GM19467 (cell line): ENCODE data around the gene CRYBG1.

Experiments
- ATAC-seq: cut with Tn5 transposase; IDR thresholded peaks from one replicate; pipeline ENCODE4 v1.9.1; 2021; ENCODE audit warnings: mild to moderate bottlenecking, moderate library complexity; ENCODE audit not compliant: unreplicated experiment

CRYBG1 gene

GRCh38 chr6:106520711-106521401 is 160.3 kb downstream of the CRYBG1 start:
- ATAC-seq = peak; percentile 52

GRCh38 chr6:106522562-106523250 is 162.2 kb downstream of the CRYBG1 start:
- no peak for ATAC-seq

GRCh38 chr6:106525107-106525881 is 164.8 kb downstream of the CRYBG1 start:
- ATAC-seq = no peak

GRCh38 chr6:106525882-106526275 is 165.4 kb downstream of the CRYBG1 start:
- no peak for ATAC-seq

GRCh38 chr6:106527117-106527516 is 166.6 kb downstream of the CRYBG1 start:
- no peak for ATAC-seq

- ATAC-seq = no peak
Measured at GRCh38 chr6:106527979-106528378, 167.5 kb downstream of the CRYBG1 start.

GRCh38 chr6:106528521-106528920 is 168.0 kb downstream of the CRYBG1 start:
- no peak for ATAC-seq

GRCh38 chr6:106529438-106529837 is 168.9 kb downstream of the CRYBG1 start:
- ATAC-seq = no peak

GRCh38 chr6:106530026-106530425 is 169.5 kb downstream of the CRYBG1 start:
- no peak for ATAC-seq

- no peak for ATAC-seq
Measured at GRCh38 chr6:106530502-106530901, 170.0 kb downstream of the CRYBG1 start.

GRCh38 chr6:106533054-106533453 is 172.5 kb downstream of the CRYBG1 start:
- ATAC-seq = no peak

- ATAC-seq = no peak
Measured at GRCh38 chr6:106534004-106534403, 173.5 kb downstream of the CRYBG1 start.

- ATAC-seq = no peak
Measured at GRCh38 chr6:106534564-106534982, 174.1 kb downstream of the CRYBG1 start.

GRCh38 chr6:106535012-106535411 is 174.5 kb downstream of the CRYBG1 start:
- ATAC-seq = no peak

- ATAC-seq = no peak
Measured at GRCh38 chr6:106536357-106536756, 175.8 kb downstream of the CRYBG1 start.

GRCh38 chr6:106536851-106537250 is 176.3 kb downstream of the CRYBG1 start:
- no peak for ATAC-seq

GRCh38 chr6:106537662-106538061 is 177.1 kb downstream of the CRYBG1 start:
- no peak for ATAC-seq

GRCh38 chr6:106538145-106538544 is 177.6 kb downstream of the CRYBG1 start:
- no peak for ATAC-seq

- ATAC-seq = no peak
Measured at GRCh38 chr6:106539936-106540335, 179.4 kb downstream of the CRYBG1 start.

GRCh38 chr6:106540432-106540831 is 179.9 kb downstream of the CRYBG1 start:
- no peak for ATAC-seq

- no peak for ATAC-seq
Measured at GRCh38 chr6:106540907-106541306, 180.4 kb downstream of the CRYBG1 start.

- no peak for ATAC-seq
Measured at GRCh38 chr6:106546261-106546690, 185.8 kb downstream of the CRYBG1 start.
